GOT3 (cell line): Measurements from ENCODE around the gene TNFAIP1.

ENCODE experiments used
- DNase-seq: peaks from one replicate; lab custom pipeline; 2025; ENCODE audit warnings: mixed read lengths; lab: John Stamatoyannopoulos, UW

The TNFAIP1 gene

GRCh38 chr17:28345419-28346198 lies 10.0 kb downstream of the TNFAIP1 start:
- DNase-seq, result no peak

DNA sequence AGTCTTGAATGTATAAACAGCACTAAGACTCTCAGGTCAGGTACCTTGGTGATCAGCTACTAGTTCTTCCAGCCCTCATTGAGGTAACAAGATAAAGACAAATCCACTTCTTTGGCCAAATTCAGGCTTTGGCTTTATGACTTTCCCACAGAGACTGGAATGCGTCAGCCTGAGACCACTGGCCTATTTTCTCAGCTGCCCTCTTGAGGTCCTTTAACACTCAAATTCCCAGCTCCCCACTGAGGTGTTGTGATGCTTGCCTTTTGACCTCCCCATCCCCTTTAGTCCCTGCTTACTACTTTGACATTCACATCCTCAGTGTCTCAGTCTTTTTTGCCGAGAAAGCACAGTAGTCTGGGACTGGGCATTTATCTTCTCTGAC lies 10.6 kb downstream of the TNFAIP1 start:
- DNase-seq, result no peak

GRCh38 chr17:28346746-28347246 lies 11.2 kb downstream of the TNFAIP1 start:
- no peak for DNase-seq

GRCh38 chr17:28347261-28347891 lies 11.8 kb downstream of the TNFAIP1 start:
- DNase-seq, result no peak

GRCh38 chr17:28348979-28349378 lies 13.4 kb downstream of the TNFAIP1 start:
- DNase-seq, result no peak

GRCh38 chr17:28350271-28350670 lies 14.7 kb downstream of the TNFAIP1 start:
- DNase-seq, result no peak

GRCh38 chr17:28357061-28357900 lies 21.7 kb downstream of the TNFAIP1 start, which contains the start of gene POLDIP2:
Gene POLDIP2, minus strand, starts transcription at chr17:28357527. Its CDS starts 79 bp downstream, at chr17:28357448.
- DNase-seq, result peak; percentile 89

DNA sequence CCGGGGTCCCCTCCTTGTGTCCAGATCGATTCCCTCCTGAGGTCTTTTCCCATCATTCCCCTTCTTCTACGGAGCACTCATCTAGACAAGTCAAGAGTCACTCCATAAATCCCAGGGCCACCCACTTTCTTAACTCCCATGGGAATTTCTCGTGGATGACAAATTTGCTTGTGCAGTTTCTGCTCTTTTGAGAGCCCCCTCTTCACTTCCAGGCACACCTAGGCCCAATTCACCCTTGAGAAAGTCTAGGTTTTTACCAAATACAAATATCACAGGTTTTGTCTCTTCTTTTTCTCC lies 22.3 kb downstream of the TNFAIP1 start:
- no peak for DNase-seq

GRCh38 chr17:28363186-28363585 lies 27.6 kb downstream of the TNFAIP1 start:
- DNase-seq, result no peak

DNA sequence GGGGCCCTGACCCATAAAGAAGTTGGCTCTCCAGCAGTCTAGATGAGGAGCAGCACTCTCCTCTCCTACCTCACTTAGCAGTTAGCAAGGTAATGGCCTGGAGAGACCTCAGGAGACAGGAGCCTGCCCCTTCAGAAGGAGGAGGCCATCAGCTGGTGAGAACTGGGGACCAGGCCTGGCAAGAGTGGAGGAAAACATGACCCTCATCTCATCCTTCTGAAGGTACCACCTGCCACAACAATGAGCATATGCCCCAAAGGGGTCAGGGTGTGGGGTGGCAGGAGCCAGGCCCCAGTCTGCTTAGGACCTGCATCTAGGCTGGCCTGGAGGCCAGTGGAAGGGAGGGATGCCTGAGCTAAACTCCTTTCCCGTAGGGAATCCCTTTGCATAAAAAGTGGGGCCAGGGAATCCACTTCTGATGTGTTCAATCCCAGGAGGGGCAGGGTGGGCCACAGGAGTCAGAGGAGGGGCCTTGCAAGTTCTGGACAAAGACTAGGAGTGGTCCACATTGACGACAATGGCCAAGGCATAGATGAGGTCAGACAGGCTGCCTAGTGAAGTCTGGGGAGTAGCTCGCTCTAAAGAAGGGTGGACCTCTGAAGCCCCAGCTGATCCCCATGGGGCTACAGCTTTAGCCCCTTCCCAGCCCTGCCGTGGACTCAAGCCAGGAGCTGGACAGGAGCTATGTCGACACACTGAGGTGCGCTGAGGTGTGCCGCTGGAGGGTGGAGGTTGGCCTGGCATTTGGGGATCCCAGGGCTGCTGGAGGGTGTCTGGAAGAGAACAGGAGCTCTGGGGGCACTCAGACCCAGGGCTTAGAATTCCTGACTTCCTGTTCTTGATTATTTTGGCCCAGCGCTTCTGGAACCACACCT lies 28.5 kb downstream of the TNFAIP1 start:
- no peak for DNase-seq

- no peak for DNase-seq
These were observed 29.3 kb downstream of the TNFAIP1 start, which contains the start of gene SEBOX for GRCh38 chr17:28364665-28365363. Gene SEBOX, minus strand, starts transcription at chr17:28365199. Its CDS starts 48 bp downstream, at chr17:28365151.

- DNase-seq, result no peak
These were observed 29.9 kb downstream of the TNFAIP1 start for GRCh38 chr17:28365487-28365886.

DNA sequence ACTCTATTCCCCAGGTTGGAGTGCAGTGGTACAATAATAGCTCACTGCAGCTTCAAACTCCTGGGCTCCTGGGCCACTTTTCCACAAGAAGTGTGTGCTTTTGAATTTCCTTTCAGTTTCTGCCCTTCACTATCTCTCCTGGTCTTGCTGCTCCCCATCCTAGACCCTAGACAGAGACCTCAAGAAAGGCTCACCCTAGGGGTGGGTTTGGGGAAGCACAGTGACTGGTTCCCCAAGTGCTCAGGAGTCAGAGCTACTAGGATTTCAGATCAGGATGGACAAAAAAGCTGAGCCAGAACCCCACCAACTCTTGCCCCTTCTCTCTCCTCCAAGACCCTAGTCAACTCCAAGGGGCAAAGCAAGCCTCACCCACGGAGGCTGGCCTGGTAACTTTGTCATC lies 31.0 kb downstream of the TNFAIP1 start:
- DNase-seq, result no peak

- DNase-seq, result no peak
These were observed 32.2 kb downstream of the TNFAIP1 start for GRCh38 chr17:28367641-28368305.

GRCh38 chr17:28368306-28368831 lies 32.8 kb downstream of the TNFAIP1 start:
- no peak for DNase-seq

DNA sequence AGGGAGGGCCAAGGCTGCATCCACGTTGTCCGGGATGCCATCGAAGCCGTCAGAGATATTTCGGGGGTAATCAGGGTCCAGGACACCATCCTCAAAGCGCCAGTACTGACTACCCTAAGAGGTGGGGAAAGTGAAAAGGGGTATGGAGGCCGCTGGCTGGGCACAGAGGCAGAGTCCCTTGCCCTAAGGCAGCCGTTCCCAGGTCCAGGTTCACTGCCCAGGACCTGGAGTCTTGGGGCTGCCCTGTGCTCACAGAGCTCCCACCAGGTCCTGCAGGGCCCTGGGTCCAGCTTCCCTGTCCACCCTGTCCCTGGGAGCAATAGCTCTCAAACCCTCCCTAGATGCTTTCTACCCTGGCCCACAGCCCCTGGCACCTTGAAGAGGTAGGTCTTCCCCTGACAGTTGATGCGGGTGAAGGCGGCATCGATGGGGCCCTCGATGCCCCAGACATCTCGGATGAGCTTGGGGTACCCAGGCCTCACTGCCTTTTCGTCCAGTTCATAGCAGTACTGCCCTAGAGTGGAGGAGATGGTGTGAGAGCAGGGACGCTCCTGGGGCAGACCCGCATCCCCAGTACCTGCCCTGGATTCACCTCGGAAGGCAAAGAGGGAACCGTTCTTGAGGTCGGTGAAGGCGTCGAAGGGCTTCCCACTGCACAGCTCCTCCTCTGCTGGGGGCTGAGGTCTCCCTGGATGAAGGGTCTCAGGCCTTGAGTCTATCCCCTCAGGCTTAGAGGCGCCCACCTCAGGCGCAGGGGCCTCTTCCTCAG lies 33.5 kb downstream of the TNFAIP1 start:
- no peak for DNase-seq

- no peak for DNase-seq
These were observed 34.1 kb downstream of the TNFAIP1 start for GRCh38 chr17:28369684-28370034.

GRCh38 chr17:28370035-28370743 lies 34.6 kb downstream of the TNFAIP1 start, which contains the start of gene VTN:
Gene VTN, minus strand, starts transcription at chr17:28370307. Its CDS starts 104 bp downstream, at chr17:28370203.
- no peak for DNase-seq

GRCh38 chr17:28370744-28371103 lies 35.2 kb downstream of the TNFAIP1 start:
- no peak for DNase-seq
